Kidney (tissue), 14 donors: ENCODE data around the gene AMOT. TPM values are rescaled to one million over a fixed set of nuclear protein-coding genes. Genes with fewer than 3 reads are reported as not detected.
A peak's percentile ranks its signal among the peaks of the same experiment; 100 is the strongest.

Experiments used
- DNase-seq, 5 donors: peaks; one replicate each; pipeline ENCODE4 v3.0.0-alpha.2; 2013 to 2020
- FAIRE-seq: peaks from 2 replicates; lab custom pipeline; 2012; peaks lifted over from hg19 to GRCh38; lab: Jason Lieb, UNC
- H3K27ac ChIP-seq, 2 donors: one replicate each; pipeline ENCODE4 v1.7.0; 2013; ENCODE audit warnings: low read depth in 2 of 2, low read length in 2 of 2, inconsistent platforms in 1 of 2
- H3K27me3 ChIP-seq: one replicate; pipeline ENCODE4 v1.7.1; 2013; ENCODE audit warnings: low read length, inconsistent platforms; ENCODE audit not compliant: control insufficient read depth, insufficient read depth
- H3K36me3 ChIP-seq, 3 donors: one replicate each; pipeline versions ENCODE4 v1.7.0 to v1.7.1; 2013; ENCODE audit warnings: low read length in 3 of 3, control low read depth in 1 of 3, inconsistent platforms in 1 of 3; ENCODE audit not compliant: insufficient read depth in 3 of 3, control insufficient read depth in 2 of 3
- H3K4me1 ChIP-seq, 3 donors: one replicate each; pipeline versions ENCODE4 v1.7.0 to v1.7.1; 2013; ENCODE audit warnings: low read length in 3 of 3, inconsistent platforms in 1 of 3, low read depth in 1 of 3; ENCODE audit not compliant: control insufficient read depth in 2 of 3, insufficient read depth in 2 of 3
- H3K4me3 ChIP-seq, 3 donors: one replicate each; pipeline versions ENCODE4 v1.7.0 to v1.8.1; 2013; ENCODE audit warnings: low read length in 3 of 3, control low read depth in 1 of 3, inconsistent platforms in 1 of 3
- H3K9ac ChIP-seq, 3 donors: one replicate each; pipeline versions ENCODE4 v1.7.0 to v1.7.1; 2013; ENCODE audit warnings: low read length in 3 of 3, control low read depth in 1 of 3, inconsistent platforms in 1 of 3
- H3K9me3 ChIP-seq, 3 donors: one replicate each; pipeline versions ENCODE4 v1.7.0 to v1.7.1; 2013; ENCODE audit warnings: low read length in 3 of 3, control low read depth in 1 of 3, inconsistent platforms in 1 of 3; ENCODE audit not compliant: control insufficient read depth in 2 of 3, insufficient read depth in 1 of 3
- intact Hi-C: fragments of 100-400 bp; cut with DNase I; formaldehyde crosslinking; loops from one replicate; pipeline ENCODE4 v1.11.1; 2022
- polyA plus RNA-seq: library from polyadenylated mRNA; stranded (reverse); fragments of 350-450 nt; fragmentation: Illumina TruSeq; extraction: RNeasy Lipid Tissue Mini Kit (QIAGEN cat#74804); gene quantifications from one replicate; pipeline ENCODE4 v1.2.3, GENCODE V29; 2014; ENCODE audit warnings: low read depth, low replicate concordance; ENCODE audit not compliant: insufficient read depth
- total RNA-seq: library from RNA; stranded (reverse); fragmentation: NEBNext Ultra II Directional; extraction: Animal tissue kit (Norgen Biotek cat#: 25700); gene quantifications from one replicate; pipeline ENCODE4 v1.2.1, GENCODE V29; 2021
- TF ChIP-seq, protein P1 (sequence below): IDR thresholded peaks from 3 replicates; pipeline ENCODE4 v1.5.1; 2012; ENCODE audit warnings: mild to moderate bottlenecking, moderate library complexity, borderline replicate concordance; ENCODE audit not compliant: insufficient read depth; ENCODE audit errors: extremely low read depth
- donor health status: control.
- donor health status: control.
- donor health status: control.
- donor health status: control.
- donor health status: control.
- donor health status: DM: yes; HTN: yes; CAD: no.
- donor health status: Normal renal cell carcinoma (clear cell type).

AMOT gene
- total and polyA plus RNA-seq, 2 donors from 2014 or later, result 5.5 to 35.1 TPM

- FAIRE-seq (no peak), DNase-seq (no peak)
- intact Hi-C loops, result no loop called here
- Histone ChIP-seq H3K36me3 (peaks cover 0 to 10% (median 3%) of the 10 kb centered on the region in 3 donors), H3K9me3 (no peaks in the 10 kb centered on the region), H3K27me3 (peaks cover 5% of the 10 kb centered on the region), H3K4me1 (peaks cover 0 to 2% (median 0%) of the 10 kb centered on the region in 3 donors), H3K9ac (no peak overlapping the region), H3K4me3 (no peak overlapping the region), H3K27ac (no peak overlapping the region)
- TF ChIP-seq, protein P1, sequence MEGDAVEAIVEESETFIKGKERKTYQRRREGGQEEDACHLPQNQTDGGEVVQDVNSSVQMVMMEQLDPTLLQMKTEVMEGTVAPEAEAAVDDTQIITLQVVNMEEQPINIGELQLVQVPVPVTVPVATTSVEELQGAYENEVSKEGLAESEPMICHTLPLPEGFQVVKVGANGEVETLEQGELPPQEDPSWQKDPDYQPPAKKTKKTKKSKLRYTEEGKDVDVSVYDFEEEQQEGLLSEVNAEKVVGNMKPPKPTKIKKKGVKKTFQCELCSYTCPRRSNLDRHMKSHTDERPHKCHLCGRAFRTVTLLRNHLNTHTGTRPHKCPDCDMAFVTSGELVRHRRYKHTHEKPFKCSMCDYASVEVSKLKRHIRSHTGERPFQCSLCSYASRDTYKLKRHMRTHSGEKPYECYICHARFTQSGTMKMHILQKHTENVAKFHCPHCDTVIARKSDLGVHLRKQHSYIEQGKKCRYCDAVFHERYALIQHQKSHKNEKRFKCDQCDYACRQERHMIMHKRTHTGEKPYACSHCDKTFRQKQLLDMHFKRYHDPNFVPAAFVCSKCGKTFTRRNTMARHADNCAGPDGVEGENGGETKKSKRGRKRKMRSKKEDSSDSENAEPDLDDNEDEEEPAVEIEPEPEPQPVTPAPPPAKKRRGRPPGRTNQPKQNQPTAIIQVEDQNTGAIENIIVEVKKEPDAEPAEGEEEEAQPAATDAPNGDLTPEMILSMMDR, result no peak
Measured at GRCh38 chrX:112812741-112813140, 27.9 kb downstream of the AMOT start.

GRCh38 chrX:112808651-112809195 lies 31.9 kb downstream of the AMOT start:
- Histone ChIP-seq H3K36me3 (peaks cover 0 to 18% (median 3%) of the 10 kb centered on the region in 3 donors), H3K27ac (no peak overlapping the region), H3K9ac (no peak overlapping the region), H3K9me3 (no peaks in the 10 kb centered on the region), H3K4me1 (no peaks in the 10 kb centered on the region), H3K27me3 (no peaks in the 10 kb centered on the region), H3K4me3 (no peak overlapping the region)
- TF ChIP-seq, protein P1, result no peak
- no peak for DNase-seq
- no peak for FAIRE-seq
- intact Hi-C loops, result no loop called here

DNA sequence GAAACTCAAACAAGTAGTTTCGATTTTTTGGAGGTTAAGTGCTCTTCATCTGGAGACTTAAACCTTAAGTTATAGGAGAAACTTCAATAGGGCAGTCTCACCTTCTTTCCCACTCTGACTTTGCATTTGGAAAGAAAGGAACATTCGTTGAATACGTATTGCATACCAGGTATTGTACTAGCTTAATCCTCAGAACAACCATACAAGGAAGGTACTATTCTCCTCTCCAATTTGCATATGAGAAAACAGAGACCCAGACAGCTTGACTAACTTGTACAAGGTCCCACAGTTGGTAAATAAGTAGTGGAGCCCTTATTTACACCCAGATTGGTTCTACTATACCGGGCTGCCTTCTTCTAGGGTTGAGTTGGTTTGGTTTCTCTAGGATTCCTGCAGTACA lies 32.6 kb downstream of the AMOT start:
- H3K9me3 ChIP-seq, result no peaks in the 10 kb centered on the region
- peaks cover 0 to 18% (median 3%) of the 10 kb centered on the region in 3 donors for H3K36me3 ChIP-seq
- intact Hi-C loops, result no loop called here
- H3K27me3 ChIP-seq, result no peaks in the 10 kb centered on the region
- DNase-seq, result no peak
- TF ChIP-seq, protein P1, result no peak
- peak; percentile 47 for FAIRE-seq
- no peak overlapping the region for H3K27ac ChIP-seq
- no peak overlapping the region for H3K9ac ChIP-seq
- no peak overlapping the region for H3K4me3 ChIP-seq
- H3K4me1 ChIP-seq, result no peaks in the 10 kb centered on the region

- no peaks in the 10 kb centered on the region for H3K27me3 ChIP-seq
- H3K9ac ChIP-seq, result no peak overlapping the region
- no peak overlapping the region for H3K4me3 ChIP-seq
- no peaks in the 10 kb centered on the region for H3K4me1 ChIP-seq
- peaks cover 0 to 9% (median 2%) of the 10 kb centered on the region in 3 donors for H3K36me3 ChIP-seq
- intact Hi-C loops, result no loop called here
- TF ChIP-seq, protein P1, result no peak
- no peak overlapping the region for H3K27ac ChIP-seq
- H3K9me3 ChIP-seq, result no peaks in the 10 kb centered on the region
- DNase-seq (no peak), FAIRE-seq (no peak)
Measured at GRCh38 chrX:112803060-112803459, 37.6 kb downstream of the AMOT start.
